ENCODE results near the gene RPP30. TPM values are rescaled to one million over a fixed set of nuclear protein-coding genes. Genes with fewer than 3 reads are reported as not detected.

The RPP30 gene
- total RNA-seq, 1 experiment from 2014 or later: 32.4 TPM

- peak within 1 kb of the TSS; percentile 77 for H3K4me2 ChIP-seq
- POLR2A ChIA-PET (ENCODE audit: unreplicated experiment): interaction anchor here (0.6 to 1.3 kb wide), 4 partner anchors 9 to 695 kb away, joined by 3 to 16 read pairs (median 6); no protein-coding TSS in a partner anchor
Observed at GRCh38 chr10:90920986-90921666, 49.4 kb downstream of the RPP30 start, which contains the start of gene ANKRD1. Gene ANKRD1, minus strand, starts transcription at chr10:90921087. Its CDS starts 60 bp downstream, at chr10:90921027.

GRCh38 chr10:90921906-90922305 lies 50.1 kb downstream of the RPP30 start:
- Histone ChIP-seq H3K27ac (peak overlapping the region; percentile 68), H3K4me1 (replicated peaks; ENCODE audit: insufficient read depth) (peaks cover 32% of the 10 kb centered on the region), H3K27me3 (ENCODE audit: insufficient read depth, low read depth) (no peaks in the 10 kb centered on the region), H3K79me2 (ENCODE audit: low read depth) (peaks cover 7% of the 10 kb centered on the region; the same call in 1 of the 2 replicates), H3K4me2 (peak overlapping the region; percentile 59), H4K20me1 (ENCODE audit: insufficient read depth) (no peaks in the 10 kb centered on the region), H2AFZ (no peak overlapping the region), H3K9me2 (ENCODE audit: insufficient read depth) (no peaks in the 10 kb centered on the region), H3K9me3 (ENCODE audit: insufficient read depth, low read depth) (no peaks in the 10 kb centered on the region), H3K4me3 (no peak overlapping the region), H3F3A (ENCODE audit: insufficient read depth, low read depth) (peaks cover 13% of the 10 kb centered on the region), H3K36me3 (ENCODE audit: low read depth) (0 out of 2 replicates have a peak, but pooled peaks cover 9% of the 10 kb centered on the region)
- intact Hi-C loops (cut with micrococcal nuclease; ENCODE audit: unreplicated experiment): loop anchor here (1.0 kb wide), 1 partner anchor 8 kb away; no protein-coding TSS in a partner anchor
- CTCF ChIA-PET: no interaction called here
- no TSS peak for BruUV-seq (replicated peaks)
- no peak for TF ChIP-seq EZH2 (IDR thresholded peaks at IDR 0.05; ENCODE audit: low read depth)
- TF ChIP-seq CTCF (conservative IDR thresholded peaks at IDR 0.05): no peak
- DNase-seq: no peak
- POLR2A ChIA-PET (ENCODE audit: unreplicated experiment): interaction anchor here (0.6 kb wide), 1 partner anchor 236 kb away, joined by 3 read pairs; no protein-coding TSS in a partner anchor

More at GRCh38 chr10:90920986-90921666, 49.4 kb downstream of the RPP30 start, which contains the start of gene ANKRD1:
- TF ChIP-seq CTCF (conservative IDR thresholded peaks at IDR 0.05) (no peak), EZH2 (IDR thresholded peaks at IDR 0.05; ENCODE audit: low read depth) (no peak)
- Histone ChIP-seq H2AFZ (no peak within 1 kb of the TSS), H3K36me3 (ENCODE audit: low read depth) (0 out of 2 replicates have a peak, but pooled peaks cover 9% of the 10 kb centered on the region), H3F3A (ENCODE audit: insufficient read depth, low read depth) (peaks cover 13% of the 10 kb centered on the region), H3K4me3 (peak within 1 kb of the TSS; percentile 50), H3K4me1 (replicated peaks; ENCODE audit: insufficient read depth) (peaks cover 32% of the 10 kb centered on the region), H3K27me3 (ENCODE audit: insufficient read depth, low read depth) (no peaks in the 10 kb centered on the region), H4K20me1 (ENCODE audit: insufficient read depth) (no peaks in the 10 kb centered on the region), H3K9me3 (ENCODE audit: insufficient read depth, low read depth) (no peaks in the 10 kb centered on the region), H3K27ac (peak within 1 kb of the TSS; percentile 68), H3K79me2 (ENCODE audit: low read depth) (peaks cover 7% of the 10 kb centered on the region; the same call in 1 of the 2 replicates), H3K9me2 (ENCODE audit: insufficient read depth) (no peaks in the 10 kb centered on the region)
- CTCF ChIA-PET: no interaction called here
- no TSS peak for BruUV-seq (replicated peaks)
- DNase-seq: peak; percentile 72 to 96
- intact Hi-C loops (cut with micrococcal nuclease; ENCODE audit: unreplicated experiment): loop anchor here (1.0 kb wide), 1 partner anchor 9 kb away; no protein-coding TSS in a partner anchor

- no peak for DNase-seq
- intact Hi-C loops (cut with micrococcal nuclease; ENCODE audit: unreplicated experiment): no loop called here
- Histone ChIP-seq H3K9me2 (ENCODE audit: insufficient read depth) (0 out of 2 replicates have a peak, but pooled peaks cover 2% of the 10 kb centered on the region), H3K27ac (no peak overlapping the region), H3K4me2 (no peak overlapping the region), H3K79me2 (ENCODE audit: low read depth) (peaks cover 7% of the 10 kb centered on the region; the same call in 1 of the 2 replicates), H3K36me3 (ENCODE audit: low read depth) (0 out of 2 replicates have a peak, but pooled peaks cover 4% of the 10 kb centered on the region), H3K9me3 (ENCODE audit: insufficient read depth, low read depth) (no peaks in the 10 kb centered on the region), H3K4me3 (no peak overlapping the region), H3K27me3 (ENCODE audit: insufficient read depth, low read depth) (no peaks in the 10 kb centered on the region), H3F3A (ENCODE audit: insufficient read depth, low read depth) (peaks cover 16% of the 10 kb centered on the region), H2AFZ (no peak overlapping the region), H3K4me1 (replicated peaks; ENCODE audit: insufficient read depth) (peaks cover 35% of the 10 kb centered on the region), H4K20me1 (ENCODE audit: insufficient read depth) (no peaks in the 10 kb centered on the region)
- BruUV-seq (replicated peaks): no TSS peak
- CTCF ChIA-PET: no interaction called here
- no peak for TF ChIP-seq EZH2 (IDR thresholded peaks at IDR 0.05; ENCODE audit: low read depth)
- no peak for TF ChIP-seq CTCF (conservative IDR thresholded peaks at IDR 0.05)
- POLR2A ChIA-PET (ENCODE audit: unreplicated experiment): interaction anchor here (0.6 kb wide), 1 partner anchor 464 kb away, joined by 6 read pairs; no protein-coding TSS in a partner anchor
Observed at GRCh38 chr10:90923111-90923731, 51.4 kb downstream of the RPP30 start.

All from PC-9 (cell line).